Dedifferentiated amniotic fluid mesenchymal stem cell (primary cell): ENCODE results near the gene PPP4R3C.
"Not testable (repeated sequence)": the region's sequence is repeated elsewhere in the genome, so short reads cannot be mapped to it uniquely, and the experiment has no call there.

Experiments used
- DNase-seq: peaks from one replicate; pipeline ENCODE4 v3.0.0-alpha.2; 2016; ENCODE audit errors: extremely low spot score

The PPP4R3C gene

GRCh38 chrX:27463187-27463586, at the start of gene PPP4R3C:
Gene PPP4R3C (minus strand): TSS chrX:27463341. CDS start chrX:27463296, 45 bp downstream.
- no peak for DNase-seq

DNA sequence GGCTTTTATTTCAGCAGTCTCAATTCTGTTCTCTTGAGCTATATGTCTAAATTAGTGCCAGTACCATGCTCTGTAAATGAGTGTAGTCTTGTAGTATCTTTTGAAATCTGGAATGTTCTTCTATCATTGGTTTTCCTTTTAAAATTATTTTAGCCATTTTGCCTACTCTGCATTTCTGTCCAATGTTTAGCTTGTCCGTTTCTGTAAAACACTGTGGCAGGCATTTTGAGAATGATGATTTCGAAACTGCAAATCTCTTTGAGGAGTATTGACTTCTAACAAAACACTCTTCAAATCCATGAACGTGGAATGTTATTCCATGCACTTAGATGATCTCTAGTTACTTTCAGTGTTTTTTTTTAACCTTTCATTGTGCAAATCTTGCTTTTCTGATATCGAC, 28.3 kb upstream of the PPP4R3C start:
- no peak for DNase-seq

- no peak for DNase-seq
Measured at GRCh38 chrX:27466051-27466450, 2.9 kb upstream of the PPP4R3C start.

DNA sequence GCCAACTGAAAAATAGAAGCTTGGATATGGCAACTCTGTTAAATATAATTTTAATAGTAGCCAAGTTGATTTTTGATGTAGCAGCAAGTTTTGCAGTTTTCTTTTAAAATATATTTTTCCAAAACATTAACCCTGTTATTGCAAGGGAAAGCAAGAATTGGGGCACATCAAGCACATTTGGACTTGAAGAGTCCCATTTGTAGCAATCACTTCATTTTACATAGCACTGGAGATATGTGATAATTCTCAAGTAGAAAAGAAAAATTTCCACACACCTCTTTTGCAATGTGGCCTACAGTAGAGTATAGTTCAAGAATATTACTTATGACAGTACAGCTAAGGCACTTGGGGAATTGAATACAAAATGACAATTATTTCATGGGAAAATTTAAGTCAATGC, 1.9 kb upstream of the PPP4R3C start:
- DNase-seq: no peak

- not testable (repeated sequence) for DNase-seq
Measured at GRCh38 chrX:27459129-27459528, 4.0 kb downstream of the PPP4R3C start.

GRCh38 chrX:27458544-27458943, 4.6 kb downstream of the PPP4R3C start:
- DNase-seq: not testable (repeated sequence)

- DNase-seq: no peak
Measured at GRCh38 chrX:27451324-27451723, 11.8 kb downstream of the PPP4R3C start.

DNA sequence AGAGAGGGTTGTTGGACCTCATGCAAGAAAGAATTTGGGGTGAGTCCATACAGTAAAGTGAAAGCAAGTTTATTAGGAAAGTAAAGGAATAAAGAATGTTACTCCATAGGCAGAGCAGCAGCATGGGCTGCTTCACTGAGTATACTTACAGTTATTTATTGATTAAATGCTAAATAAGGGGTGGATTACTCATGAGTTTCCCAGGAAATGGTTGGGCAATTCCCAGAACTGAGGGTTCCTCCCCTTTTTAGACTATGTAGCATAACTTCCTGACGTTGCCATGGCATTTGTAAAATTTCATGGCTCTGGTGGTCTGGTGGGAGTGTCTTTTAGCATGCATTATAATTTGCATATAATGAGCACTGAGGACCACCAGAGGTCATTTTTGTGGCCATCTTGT, 16.7 kb downstream of the PPP4R3C start:
- DNase-seq: no peak

GRCh38 chrX:27445438-27445837, 17.7 kb downstream of the PPP4R3C start:
- DNase-seq: no peak

DNA sequence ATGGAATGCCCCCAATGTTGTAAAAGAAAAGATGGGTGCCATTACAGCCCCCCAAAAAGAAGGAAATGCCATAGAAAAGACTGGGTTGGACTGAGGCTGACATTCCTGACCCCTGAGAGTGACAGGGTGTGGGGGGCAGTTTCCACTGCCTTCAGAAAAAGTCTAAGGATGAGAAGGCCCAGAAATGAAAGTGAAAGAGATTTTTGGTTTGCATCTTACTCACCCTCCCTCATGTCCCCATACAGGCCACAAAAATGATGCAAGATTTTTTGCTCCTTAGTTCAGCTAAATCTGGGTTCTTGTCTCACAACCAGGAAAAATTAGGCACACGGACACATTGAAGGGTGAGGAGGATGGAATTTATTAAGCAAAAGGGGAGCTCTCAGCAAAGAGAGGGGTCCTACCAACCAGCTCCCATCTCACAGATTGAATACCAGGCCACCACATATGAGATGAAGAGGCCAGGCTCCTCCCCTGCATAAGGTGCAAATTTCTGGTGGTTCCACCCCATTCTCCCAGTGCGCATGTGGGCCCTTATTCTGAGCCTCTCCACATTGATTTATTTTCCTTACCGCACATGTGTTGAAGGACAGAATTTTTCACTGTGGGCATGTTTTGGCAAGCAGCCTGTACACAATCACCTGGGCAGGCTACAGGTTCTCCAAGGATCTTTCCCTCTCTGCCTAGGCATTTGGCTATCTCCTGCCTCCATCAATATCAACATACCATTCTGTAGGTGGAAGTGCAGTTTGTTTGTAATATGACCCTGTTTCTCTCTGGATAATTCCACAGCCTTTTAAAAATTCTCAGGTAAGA, 18.8 kb downstream of the PPP4R3C start:
- no peak for DNase-seq

GRCh38 chrX:27442392-27442791, 20.7 kb downstream of the PPP4R3C start:
- DNase-seq: not testable (repeated sequence)

- DNase-seq: no peak
Measured at GRCh38 chrX:27439771-27440170, 23.4 kb downstream of the PPP4R3C start.

DNA sequence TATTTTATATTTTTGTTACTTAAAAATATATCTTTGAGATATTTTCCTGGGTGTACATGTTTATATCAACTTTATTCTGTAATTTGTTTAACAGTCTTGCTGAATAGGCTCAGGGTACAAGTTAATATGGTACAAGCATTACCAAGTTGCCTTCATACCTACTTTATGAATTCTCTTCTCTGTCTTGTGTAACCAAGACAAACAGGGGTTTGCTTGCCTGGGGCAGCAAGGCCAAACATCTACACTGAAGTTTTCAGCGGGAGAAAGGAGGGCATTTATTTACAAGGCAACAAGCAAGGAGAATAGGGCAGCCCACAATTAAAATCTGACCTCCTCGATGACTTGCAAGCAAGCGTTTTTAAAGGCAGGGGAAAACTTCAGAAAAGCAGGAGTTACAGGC, 24.2 kb downstream of the PPP4R3C start:
- DNase-seq: no peak

DNA sequence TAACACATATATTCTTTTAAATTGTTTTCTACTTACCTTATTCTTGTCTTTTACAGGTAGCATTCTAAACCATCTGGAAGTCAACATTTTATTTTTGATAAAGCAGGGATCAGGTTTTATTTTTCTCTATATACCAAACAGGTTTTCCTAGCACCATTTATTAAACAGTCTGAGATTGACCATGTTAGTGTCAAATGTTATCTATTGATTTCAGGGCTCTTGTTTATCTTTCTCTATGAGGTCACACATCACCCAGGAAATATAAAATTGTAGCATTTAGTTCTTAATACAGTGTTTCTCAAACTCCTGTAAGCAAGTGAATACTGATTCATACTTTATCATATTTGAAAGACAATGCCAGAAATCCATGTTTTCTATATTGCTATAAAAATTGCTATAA, 28.1 kb downstream of the PPP4R3C start:
- DNase-seq: no peak
